OCI-LY1 (cell line): ENCODE data around the gene NBEA.

Experiments used
- EZH2 ChIP-seq: fragments of 200-600 bp; sonication (generic), shearing (Covaris generic); IDR thresholded peaks from 2 replicates; pipeline ENCODE4 v1.8.0; 2017; ENCODE audit warnings: borderline replicate concordance, mixed run types, mild to moderate bottlenecking, antibody characterized with exemption, low read length, moderate library complexity, mixed read lengths
- TF ChIP-seq, protein P1 (sequence below): fragments of 200-600 bp; sonication (generic), shearing (Covaris generic); IDR thresholded peaks from 2 replicates; pipeline ENCODE4 v1.5.1; 2017; ENCODE audit warnings: mild to moderate bottlenecking, antibody characterized with exemption, low read length, moderate library complexity, mixed read lengths

DNA sequence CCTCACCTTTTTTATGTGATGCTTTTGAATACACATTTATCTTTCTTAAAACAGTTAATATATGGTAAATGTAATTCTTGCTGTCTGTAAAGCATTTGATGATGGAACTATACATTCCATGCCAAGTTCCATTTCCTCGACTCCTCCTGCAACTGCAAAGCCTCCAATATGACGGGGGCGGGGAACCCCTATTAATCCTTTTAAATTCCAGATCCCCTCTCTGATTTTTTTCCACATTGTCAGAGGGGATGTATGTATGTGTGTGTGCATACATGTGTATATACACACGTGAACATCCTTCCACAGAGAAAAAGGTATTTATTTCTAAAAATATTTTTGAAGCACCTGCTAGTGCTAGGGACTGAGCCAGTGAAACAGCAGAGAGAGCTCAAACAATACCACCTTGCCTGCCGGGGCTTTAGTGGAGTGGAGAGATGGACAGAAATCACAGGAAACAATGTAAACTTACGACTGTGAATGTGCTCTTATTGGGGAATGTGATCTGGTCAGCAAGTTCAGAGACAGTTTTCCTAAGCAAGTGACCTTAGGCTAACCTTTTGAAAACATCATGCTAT, 559.7 kb downstream of the NBEA start:
- TF ChIP-seq, protein P1, sequence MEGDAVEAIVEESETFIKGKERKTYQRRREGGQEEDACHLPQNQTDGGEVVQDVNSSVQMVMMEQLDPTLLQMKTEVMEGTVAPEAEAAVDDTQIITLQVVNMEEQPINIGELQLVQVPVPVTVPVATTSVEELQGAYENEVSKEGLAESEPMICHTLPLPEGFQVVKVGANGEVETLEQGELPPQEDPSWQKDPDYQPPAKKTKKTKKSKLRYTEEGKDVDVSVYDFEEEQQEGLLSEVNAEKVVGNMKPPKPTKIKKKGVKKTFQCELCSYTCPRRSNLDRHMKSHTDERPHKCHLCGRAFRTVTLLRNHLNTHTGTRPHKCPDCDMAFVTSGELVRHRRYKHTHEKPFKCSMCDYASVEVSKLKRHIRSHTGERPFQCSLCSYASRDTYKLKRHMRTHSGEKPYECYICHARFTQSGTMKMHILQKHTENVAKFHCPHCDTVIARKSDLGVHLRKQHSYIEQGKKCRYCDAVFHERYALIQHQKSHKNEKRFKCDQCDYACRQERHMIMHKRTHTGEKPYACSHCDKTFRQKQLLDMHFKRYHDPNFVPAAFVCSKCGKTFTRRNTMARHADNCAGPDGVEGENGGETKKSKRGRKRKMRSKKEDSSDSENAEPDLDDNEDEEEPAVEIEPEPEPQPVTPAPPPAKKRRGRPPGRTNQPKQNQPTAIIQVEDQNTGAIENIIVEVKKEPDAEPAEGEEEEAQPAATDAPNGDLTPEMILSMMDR = no peak
- no peak for TF ChIP-seq EZH2
